NCI-H524 (cell line): ENCODE data around the gene STAG1.
"Not testable (repeated sequence)": the region's sequence is repeated elsewhere in the genome, so short reads cannot be mapped to it uniquely, and the experiment has no call there.

ENCODE experiments used
- DNase-seq, 2 experiments: peaks; one replicate each; lab custom pipeline; 2025; lab: John Stamatoyannopoulos, UW

The STAG1 gene

DNA sequence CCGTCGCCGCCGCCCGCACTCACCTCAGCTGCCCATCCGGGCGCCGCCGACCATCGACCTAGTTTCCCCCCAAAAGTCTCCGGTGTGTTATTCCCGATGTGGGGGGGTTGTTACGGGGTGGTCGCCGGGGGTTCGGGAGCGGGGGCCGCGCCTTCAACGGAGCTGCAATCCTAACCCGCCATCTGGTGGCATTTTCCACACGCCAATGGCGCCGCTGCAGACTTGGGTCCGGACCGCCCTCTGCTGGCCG lies at the start of gene STAG1:
TSS of gene STAG1 (minus strand) at position 207 of the 250 bp plus-strand sequence. CDS start 121,480 bp downstream, outside the sequence.
- no peak for DNase-seq

DNA sequence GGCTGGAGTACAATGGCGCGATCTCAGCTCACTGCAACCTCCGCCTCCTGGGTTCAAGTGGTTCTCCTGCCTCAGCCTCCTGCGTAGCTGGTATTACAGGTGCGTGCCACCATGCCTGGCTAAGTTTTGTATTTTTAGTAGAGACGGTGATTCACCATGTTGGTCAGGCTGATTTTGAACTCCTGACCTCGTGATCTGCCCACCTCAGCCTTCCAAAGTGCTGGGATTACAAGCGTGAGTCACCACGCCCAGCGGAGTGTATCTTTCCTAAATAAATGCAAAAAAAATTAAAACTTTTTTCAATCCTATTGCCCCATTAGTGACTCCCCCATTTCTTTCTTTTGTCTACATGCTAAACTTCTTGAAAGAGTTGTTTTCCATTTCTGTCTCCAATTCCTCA lies 49.0 kb upstream of the STAG1 start:
- DNase-seq: not testable (repeated sequence)

DNA sequence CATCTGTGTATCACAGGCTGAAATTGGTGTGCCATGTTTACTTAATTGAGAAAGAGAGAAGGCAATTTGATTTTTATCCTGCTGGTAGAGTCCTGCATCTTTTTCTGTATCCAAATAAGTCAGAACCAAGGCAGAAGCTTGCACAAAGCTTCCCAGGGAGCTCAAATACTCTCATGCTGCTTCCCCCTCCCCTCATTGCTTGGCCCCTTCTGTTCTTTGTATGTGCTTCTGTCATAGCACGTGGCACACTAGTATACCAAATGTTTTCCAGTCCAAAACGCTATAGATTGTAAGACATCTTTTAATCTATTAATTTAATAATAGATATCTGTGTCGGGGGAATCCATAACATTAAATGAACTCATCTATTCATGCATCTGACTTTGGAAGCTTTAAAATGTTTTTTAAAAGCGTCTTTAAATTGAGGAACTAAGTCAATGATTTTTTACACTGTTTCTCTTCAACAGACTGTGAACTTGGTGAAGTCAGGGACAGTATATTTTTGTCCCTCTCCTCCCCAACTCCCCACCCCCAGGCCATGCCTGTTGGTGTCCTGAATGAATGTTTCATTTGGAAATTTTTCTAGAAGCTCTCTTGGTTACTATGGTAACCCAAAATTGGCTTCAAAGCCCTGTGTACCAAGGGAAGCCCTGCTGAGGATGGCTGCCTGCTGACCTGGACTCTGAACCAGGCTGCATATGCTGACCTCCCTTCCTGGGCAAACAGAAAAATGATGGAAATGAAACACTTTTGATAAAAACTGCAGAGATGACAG lies 40.6 kb upstream of the STAG1 start:
- peak; percentile 26 to 56 for DNase-seq

DNA sequence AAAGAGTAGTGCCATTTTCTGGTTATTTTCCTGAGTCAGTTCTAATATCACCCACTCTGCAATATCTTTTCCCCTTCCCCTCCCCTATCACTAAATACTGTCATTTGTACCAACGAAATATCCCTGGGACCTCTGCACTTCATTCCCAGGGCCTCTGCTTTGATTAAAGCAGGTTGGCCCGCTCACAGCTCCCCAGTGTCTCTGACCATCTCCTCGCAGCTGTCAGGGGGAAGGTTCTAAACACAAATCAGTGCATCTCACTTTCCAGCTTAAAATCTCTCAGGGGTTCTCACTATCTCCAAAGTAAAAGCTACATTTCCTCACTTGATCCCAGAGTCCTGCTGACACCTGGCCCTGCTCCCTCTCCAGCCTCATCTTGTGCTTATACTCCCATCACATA lies 38.6 kb upstream of the STAG1 start:
- no peak for DNase-seq

DNA sequence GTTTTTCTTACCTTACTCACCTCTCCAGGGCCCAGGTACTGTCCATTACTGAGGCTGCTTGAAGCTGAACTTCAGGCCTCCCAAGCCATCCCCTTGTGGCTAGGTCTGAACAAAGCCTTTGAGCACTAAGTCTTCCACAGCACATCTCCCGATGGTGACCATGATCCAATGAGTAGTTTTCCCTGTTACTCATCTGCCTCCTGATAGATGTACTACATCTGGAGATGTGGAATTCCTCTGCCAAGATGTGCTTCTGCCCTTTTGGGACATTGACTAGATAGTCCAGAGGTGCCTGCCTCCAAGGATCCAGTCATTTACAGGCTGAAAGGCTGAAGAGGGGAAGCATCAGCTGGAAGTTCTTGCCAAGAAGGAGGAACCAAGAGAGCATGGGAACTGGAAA lies 37.8 kb upstream of the STAG1 start:
- no peak for DNase-seq

DNA sequence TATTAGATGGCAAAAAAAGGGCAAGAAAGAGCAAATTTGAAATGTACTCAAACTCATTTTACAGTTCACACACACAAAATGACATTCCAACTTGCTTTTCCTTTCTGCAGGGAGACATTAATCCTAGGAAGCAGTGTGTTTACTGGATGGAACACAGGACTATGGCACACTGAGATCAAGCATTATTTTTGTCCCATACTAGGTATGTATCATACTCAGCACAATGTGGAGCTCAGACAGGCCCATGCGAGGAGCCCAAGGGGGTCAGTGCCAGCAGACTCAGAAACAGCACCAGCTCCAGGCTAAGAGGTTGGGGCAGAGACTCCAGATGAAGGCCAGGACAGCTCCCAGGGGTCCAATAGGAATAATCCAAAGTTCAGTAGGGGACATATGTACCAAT lies 36.0 kb upstream of the STAG1 start:
- no peak for DNase-seq

DNA sequence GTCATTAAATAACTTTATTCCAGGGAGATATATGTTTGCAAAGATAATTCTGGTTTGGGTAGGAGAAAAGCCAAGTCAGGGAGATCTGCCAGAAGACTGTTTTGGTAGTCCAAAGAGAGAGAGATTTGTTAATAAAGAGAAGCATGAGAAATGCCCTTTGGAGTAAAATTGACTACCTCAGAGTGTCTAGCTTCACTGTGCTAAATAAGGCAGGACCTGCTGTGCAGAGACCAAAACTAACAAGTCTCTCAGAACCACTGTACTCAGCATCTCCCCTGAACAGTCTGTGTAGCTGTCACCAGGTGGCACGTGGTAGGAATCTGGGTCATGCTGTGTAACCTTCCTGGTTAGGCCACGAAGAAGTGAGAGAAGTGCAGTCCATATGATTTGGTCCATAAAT lies 35.2 kb upstream of the STAG1 start:
- peak in 1 of 2 experiments; percentile 25 for DNase-seq

DNA sequence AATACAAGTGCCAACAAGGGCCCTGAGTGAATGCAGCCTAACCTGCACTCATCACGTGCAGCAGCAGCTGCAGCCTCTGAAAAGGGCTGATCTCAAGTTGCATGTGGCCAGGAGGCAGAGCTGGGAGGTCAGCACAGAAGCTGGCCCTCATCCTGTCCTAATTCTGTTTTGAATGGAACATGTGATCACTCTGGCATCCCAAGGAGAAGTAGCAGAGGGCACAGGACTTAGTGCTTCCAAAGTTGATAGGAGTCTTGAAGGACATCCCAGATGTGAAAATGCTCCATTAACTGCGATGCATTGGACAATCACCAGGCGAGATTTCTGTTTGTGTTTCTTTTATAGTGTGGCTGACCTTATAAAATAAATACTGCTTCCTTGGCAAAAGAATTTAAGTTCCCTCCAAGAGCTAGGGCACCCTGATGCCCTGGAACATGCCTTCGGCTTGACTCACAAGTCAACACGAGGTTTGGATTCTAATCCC lies 31.6 kb upstream of the STAG1 start:
- DNase-seq: peak in 1 of 2 experiments; percentile 22

DNA sequence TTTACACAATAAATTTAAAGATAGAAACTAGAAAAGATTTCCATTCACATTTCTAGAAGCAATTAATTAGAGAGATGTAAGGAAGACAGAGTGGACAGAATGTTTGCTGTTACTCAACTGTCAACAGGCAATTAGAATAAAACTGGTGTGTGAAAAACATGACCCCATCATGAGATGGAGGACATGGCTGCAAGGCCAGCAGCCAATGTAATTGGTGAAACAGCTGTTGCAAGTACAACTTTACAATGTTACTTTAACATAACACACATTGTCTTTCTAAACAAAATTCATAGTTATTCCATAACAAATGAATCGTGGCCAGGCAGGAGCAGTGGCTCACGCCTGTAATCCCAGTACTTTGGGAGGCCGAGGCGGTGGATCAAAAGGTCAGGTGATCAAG lies 28.6 kb upstream of the STAG1 start:
- DNase-seq: no peak

DNA sequence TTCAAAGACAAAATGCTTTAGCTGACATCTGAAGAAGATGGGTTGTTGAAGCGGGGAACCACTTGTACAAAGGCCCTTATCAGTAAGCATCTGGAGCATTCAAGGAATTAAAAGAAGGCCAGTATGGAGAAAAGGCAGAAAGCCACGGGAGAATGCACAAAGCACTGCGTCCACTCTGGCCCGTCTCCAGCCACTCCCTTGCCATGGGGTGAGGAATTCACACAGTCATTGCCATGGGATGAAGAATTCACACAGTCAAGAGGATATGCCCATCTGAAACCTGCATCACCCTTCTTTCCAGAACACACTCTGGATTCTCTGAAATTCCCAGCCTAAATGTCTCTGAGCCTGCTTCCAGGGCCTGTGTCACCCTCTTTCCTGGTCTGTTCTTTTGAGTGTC lies 26.7 kb upstream of the STAG1 start:
- DNase-seq: no peak

DNA sequence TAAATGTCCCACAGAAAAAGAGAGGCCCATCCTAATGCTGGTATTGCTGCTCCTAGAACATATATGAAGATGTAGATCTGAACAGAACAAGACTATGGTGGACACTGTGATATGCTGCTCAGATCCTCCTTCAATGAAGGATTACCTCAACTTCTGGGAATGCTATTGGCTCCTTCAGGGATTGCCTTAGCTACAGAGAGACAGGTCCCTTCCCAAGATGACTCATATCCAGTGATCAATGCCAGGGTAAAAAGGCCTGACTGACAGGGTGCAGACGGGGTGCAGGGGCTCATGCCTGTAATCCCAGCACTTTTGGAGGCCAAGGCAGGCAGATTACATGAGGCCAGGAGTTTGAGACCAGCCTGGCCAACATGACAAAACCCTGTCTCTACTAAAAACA lies 20.5 kb upstream of the STAG1 start:
- DNase-seq: no peak

DNA sequence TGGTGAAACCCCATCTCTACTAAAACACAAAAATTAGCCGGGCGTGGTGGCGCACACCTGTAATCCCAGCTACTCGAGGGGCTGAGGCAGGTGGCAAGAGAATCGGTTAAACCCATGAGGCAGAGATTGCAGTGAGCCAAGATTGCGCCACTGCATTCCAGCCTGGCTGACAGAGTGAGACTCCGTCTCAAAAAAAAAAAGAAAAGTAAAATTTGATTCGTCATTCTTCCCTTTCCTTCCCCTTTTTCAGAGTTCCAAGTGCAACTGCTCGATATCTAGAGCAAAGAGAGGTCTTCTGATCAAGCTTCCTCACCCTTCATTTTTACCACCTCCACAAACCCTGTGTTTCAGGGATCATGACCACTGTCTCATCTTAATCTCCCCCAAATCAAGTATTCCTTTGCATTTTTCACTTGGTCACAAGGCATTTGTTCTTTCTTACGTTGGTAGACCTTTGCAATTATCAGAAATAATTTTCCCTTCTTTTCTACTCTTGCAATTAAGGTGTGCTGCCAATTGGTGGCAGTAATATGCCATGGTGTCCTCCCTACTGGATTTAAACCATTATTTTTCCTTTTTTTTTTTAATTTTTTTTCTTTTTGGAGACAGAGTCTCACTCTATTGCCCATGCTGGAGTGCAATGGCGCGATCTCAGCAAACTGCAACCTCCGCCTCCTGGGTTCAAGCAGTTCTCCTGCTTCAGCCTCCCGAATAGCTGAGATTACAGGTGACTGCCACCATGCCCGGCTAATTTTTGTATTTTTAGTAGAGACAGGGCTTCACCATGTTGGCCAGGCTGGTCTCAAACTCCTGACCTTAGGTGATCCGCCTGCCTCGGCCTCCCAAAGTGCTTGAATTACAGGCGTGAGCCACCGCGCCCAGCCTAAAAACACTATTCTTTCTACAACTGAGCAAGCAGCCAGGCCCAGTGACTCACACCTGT lies 6.3 kb upstream of the STAG1 start:
- DNase-seq: not testable (repeated sequence)

DNA sequence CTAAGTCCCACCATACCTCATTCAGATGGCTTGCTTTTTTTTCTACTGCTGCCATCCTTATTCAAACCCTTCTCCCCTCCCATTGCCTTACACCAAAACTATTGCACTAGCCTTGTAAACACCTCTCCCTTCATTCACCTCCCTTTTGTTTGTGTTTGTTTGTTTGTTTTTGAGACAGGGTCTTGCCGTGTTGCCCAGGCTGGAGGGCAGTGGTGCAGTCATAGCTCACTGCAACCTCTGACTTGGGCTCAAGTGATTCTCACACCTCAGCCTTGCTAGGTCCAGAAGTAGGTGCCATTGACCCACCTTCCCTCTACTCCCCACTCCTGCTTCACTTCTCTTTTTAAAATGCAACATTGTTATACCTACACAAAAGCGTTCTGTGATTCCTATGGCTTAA lies 3.0 kb upstream of the STAG1 start:
- no peak for DNase-seq

DNA sequence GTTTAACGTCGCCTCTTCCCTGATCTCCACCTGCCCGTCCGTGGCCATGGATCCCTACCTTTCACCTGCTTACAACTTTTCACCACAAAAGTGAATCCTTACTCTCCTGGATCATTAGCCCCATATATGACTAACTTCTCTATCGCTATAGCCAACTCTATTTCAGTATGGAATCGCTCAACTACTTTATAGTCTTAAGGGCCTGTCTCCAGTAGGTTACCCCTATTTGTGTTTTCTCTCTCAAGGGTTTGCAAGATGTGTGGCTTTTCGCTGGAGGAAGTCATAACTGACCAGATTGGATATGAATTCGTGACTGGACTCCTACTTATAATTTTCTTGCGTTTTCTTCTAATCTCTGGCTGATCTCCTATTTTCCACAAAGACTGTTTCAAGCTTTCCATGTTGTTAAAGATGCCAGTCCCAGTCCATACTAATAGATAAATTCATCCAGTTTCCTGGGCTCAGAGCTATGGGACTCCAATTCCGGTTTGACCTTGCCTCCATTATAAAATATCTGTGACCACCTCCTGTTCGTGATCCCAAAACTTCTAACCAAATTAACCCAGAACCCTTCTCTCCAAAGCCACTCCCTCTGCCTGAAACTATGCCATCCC lies 1.3 kb upstream of the STAG1 start:
- no peak for DNase-seq

DNA sequence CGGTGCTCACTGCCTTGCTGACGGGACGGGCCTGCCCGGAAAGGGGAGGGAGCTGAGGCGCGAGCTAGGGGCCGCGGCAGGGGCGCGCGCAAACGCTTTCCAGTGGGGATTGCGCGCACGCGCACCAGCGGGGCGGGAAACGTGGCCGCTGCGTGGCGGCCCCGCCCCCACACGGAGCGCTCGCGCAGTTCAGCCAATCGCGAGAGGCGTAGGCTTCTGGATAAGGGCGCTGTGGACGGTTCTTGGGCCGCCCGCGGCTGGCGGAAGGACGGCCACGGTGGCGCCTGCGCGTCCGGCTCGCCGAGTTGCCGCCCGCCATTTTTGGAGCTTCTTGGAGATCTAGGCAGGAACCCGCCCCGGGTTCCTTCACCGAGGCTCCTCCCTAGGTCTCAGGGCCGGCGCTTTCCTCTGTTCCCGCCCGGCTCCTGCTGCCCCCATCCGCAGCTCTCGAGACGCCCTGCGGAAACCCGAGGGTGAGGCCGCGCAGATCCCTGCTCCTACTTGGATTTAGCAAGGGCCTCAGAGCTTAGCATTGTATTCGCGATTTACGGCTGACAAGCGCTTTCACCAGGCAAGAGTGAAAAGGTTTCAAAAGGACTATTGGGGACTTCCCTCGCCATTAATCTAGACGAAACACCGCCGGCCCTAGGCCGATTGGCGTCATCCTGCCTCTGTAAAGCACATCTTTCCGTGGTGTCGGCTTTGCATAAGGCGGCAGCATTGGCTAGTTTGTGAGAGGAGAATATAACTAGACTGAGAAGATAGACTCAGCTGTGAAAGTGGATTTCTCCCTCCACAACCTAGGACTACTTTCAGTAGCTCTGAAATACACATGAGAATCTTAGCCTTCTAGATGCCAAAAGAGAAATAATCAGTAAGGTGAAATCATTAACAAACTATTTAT lies 496 bp upstream of the STAG1 start:
- peak; percentile 96 to 99 for DNase-seq

DNA sequence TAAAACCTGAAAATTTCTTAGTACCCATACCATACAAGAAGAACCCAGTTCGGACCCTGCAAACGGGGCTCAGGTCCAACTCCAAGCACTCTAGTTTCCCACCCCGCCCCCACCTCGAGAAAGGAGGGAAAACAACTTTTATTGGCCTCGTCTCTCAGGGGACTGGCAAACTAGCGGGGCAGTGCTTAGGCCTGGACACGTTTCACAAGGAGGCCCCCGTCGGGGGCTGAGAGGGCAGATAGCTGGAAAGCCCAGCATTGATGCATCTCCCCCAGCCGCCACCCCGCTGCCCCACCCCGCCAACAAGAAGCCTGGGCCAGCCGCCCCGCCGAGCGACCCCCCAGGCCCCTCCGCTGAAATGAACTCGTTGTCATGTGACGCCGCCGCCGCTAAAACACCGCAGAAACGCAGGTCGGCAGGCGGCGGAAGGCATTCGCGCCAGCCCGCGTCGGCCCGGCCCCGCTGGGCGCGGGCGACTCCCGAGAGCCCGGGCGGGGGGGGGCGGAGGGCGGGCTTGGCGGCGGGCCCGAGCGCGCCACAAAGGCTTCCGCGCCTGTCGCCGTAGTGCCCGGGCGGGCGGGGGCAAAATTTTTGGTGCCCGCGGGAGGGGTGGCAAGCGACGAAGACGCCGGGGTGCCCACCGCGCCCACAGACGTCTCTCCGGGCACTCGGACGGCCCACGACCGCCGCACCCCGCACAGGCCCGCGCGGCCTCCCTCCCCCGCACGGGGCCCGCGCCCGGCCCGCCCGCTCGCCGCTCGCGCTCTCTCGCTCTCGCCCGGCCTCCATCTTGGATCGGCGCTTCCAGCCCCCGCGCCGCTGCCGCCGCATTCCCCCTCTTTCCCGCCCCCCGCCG lies 634 bp downstream of the STAG1 start:
- peak; percentile 76 to 86 for DNase-seq

DNA sequence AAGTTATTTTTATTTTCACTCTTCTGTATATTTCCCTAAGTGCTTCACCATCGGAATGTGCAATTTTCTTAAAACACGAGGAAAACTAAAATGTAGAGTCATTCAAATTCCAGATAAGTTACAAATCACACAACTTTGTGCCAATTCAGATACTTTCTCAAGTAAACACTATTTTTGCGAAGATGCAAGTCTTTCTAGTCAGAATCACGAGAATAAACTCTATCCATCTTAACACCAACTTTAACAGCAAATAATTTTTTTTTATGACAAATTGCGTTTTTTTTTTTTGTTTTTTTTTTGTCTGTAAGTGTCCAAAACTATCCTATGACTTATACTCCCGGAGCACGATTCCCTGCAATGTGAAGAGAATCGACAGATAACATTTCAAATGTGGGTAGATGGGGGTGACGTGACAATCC lies 1.3 kb downstream of the STAG1 start:
- no peak for DNase-seq

DNA sequence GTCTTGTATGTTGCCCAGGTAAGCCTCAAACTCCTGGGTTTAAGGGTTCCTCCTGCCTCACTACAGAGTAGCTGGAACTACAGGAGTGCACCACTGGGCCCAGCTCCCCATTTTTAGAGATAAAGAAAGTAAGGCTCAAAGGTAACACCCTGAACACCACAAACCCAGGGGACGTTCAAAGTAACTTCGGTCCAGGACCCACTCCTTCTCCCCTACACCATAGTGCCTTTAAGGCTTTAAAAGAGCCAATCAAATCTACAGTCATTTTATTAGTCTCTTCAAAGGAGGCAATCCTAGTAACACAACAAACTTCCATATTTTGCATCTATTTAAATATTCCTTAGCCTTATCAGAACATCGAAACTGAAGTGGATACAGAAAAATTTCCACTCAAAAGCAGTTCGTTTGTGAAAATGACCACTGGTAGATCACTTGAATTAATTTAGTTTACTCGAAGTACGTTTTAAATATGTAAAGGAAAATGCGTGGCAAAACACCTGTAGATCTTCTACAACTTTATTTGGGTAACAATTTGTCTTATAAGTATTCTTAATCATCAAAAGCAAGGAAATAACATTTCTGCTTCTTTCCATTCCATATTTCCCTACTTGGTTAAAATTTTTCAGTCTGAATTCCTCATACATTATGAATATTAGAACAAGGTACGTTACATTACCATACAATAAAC lies 1.8 kb downstream of the STAG1 start:
- peak in 1 of 2 experiments; percentile 38 for DNase-seq

DNA sequence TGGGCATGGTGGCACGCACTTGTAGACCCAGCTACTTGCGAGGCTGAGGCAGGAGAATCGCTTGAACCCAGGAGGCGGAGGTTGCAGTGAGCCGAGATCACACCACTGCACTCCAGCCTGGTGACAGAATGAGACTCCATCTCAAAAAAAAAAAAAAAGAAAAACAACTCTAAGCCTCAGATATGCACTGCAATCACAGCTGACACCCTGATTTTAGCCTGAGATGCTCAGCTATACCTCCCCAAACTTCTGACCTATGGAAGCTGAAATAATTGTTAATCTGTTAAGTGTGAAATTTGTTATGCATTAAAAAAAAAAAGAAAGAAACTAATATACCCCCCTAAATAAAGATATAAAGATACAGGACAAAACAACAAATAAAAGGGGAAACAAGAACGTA lies 2.6 kb downstream of the STAG1 start:
- DNase-seq: not testable (repeated sequence)

DNA sequence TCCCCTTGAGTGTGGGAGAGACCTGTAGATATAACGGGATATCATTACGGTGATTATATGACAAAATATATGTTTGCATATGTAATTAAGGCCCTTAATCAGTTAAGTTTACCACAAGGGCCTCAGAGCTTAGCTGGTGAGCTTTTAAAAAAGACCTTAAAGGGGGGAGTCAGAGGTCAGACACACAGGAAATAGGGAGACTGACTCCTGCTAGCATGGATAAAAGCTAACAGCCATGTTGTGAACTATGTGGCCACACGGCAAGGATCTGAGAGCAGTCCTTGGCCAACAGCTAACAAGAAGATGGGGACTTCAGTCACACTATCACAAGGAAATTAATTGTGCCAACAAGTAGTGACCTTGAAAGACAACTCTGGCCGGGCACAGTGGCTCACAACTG lies 3.1 kb downstream of the STAG1 start:
- peak in 1 of 2 experiments; percentile 14 for DNase-seq
